GM21737 (cell line): ENCODE results near the gene ZNF514.
"Not testable (repeated sequence)": the region's sequence is repeated elsewhere in the genome, so short reads cannot be mapped to it uniquely, and the experiment has no call there.

Source experiments
- ATAC-seq: cut with Tn5 transposase; IDR thresholded peaks from one replicate; pipeline ENCODE4 v1.9.1; 2021; ENCODE audit warnings: mild to moderate bottlenecking, moderate library complexity; ENCODE audit not compliant: unreplicated experiment

The ZNF514 gene

DNA sequence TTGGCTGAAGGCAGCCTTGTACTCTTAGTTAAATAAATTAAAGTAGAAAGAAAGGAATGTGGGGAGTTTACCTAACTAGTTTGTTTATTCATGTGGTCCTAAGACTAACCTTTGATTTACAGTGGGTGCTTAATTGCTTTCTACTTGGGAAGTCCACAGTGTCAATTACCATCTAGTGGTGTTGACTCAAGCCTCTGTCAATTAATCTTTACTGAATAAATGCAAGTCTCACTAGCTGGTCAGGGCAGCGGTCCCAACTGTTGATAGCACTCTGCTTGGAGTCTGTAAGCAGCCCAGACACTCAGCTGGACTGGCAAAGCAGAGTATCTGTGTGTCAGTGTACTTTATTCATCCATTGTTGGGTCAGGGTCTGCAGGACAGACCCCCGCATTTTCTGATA, 15.8 kb downstream of the ZNF514 start:
- no peak for ATAC-seq

DNA sequence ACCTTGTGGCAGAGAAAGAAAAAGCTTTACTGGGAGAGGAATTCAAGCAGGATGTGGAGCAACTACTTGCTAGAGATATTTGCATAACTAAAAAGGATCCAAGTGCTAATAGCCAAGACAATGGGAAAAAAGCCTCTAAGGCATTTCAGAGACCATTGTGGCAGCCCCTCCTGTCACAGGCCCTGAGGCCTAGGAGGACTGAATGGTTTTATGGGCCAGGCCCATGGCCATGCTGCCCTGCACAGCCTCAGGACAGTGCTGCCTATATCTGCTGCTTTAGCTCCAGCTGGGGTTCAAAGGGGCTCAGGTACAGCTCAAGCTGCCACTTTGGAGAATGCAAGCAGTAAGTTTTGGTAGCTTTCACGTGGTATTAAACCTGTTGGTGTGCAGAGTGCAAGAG, 20.9 kb downstream of the ZNF514 start:
- ATAC-seq: no peak

DNA sequence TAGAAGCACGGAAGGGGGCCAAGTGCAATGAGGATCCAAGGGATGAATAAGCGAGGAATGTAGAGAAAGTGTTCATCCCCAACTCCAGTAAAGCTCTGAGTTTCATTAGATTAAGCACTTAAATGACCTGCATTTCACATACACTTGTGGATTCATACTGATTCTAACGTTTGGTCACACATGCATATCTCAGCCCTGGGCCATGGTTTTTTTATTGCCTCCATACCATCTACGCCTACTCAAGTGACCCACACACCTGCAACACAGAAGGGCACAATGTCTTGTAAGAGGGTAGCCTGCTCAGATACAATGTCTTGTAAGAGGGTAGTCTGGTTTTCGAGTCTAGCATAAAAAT, 37.5 kb downstream of the ZNF514 start:
- ATAC-seq: peak; percentile 3

DNA sequence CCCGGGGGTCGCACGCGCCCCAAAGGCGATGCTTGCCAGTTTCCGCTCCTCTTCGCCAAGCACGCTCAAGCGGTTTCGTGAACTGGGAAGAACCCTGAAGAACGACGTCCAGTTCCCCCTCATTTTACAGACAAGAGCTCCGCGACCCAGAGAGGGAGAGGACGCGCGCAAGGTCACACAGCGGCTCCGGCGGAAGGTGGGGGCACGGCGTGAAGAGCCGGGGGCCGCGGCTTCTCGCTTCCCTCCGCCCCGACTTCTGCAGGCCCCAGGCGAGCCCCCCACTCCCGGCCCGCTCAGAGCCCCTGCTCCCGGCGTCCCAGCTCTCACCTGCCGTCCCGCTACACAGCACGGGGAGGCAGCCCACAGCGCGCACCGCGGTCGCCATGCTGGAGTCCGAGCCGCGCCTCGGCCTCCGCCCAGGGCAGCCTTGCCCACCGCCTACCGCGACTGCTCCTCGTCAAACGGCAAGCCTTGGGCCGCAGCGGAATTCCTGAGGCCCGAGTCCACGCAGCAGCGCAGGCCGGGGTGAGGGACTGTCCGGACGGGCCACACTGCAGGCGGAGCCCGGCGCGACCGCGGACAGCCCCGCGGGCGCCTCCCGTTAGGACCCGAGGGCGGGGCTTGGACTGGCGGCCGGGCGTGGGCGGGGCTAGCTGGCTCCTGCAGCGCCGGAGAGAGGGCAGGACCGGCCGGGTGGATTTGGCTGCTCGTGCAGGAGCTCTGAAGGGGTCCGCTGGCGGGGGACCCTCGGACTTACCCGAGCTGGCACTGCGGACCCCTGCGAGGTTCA, 38.0 kb downstream of the ZNF514 start, which contains the start of gene MRPS5:
Gene MRPS5, minus strand, starts transcription at position 402 of the 790 bp plus-strand sequence. Its CDS starts 17 bp downstream, at position 385.
- ATAC-seq: peak; percentile 97

DNA sequence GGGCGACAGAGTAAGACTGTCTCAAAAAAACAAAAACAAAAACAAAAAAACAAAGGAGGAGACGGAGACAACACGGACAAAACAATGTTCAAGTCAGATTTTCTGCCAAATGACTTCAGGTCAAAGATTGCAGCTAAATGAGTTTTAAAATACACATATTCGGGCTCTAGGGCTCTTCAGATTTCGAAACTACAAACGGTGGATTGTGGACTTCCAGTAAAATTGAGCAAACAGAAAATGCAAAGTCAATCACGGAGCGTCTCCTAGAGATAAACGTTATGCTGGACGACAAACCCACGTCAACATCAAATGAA, 38.6 kb downstream of the ZNF514 start:
- no peak for ATAC-seq

DNA sequence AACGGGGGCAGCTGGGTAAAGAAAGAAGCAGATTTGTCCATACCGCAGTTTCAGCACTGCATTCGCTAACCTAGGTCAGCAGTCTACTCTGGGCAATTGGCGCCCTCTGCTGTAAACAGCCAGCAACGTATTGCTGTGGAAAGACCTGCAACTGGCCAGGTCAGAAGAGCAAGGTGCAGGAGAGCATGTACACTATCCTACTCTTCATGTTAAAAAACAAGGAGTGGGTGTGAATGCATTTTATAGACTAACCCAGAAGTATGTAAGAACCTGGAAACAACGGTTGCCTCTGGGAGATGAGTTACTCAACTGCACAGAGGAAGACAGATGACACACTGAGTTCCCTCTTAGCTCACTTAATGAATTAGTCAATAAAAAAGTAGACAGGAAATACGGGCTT, 44.2 kb downstream of the ZNF514 start:
- peak; percentile 89 for ATAC-seq

DNA sequence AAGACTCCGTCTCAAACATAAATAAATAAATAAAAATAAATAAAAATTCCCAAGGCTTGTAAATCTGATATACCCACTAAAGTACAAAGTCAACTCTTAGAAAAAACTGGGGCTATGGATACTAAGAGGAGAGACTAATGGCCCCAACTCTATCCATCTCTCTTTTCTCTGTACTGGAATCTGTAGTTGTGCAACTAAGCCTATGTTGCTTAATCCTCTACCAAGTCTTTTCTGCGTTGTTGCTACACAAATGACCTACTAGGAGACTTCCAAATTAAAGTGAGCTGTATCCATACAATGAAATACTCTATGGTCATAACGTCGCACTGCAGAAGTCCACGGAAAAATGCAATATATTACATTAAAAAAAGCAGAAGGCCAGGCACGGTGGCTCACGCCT, 46.2 kb downstream of the ZNF514 start:
- ATAC-seq: no peak

DNA sequence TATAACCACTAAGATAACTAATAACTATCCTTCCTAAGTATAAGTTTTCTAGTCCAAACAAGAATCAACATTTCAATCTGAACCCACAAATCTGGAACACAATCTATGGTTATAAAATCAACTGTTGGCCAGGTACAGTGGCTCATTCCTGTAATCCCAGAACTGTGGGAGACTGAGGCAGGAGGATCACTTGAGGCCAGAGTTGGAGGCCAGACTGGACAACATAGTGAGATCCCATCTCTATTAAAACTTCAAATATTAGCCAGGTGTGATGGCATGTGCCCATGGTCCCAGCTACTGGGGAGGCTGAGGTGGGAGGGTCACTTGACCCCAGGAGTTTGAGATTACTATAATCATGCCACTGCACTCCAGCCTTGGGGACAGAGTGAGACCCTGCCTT, 49.3 kb downstream of the ZNF514 start:
- ATAC-seq: no peak

DNA sequence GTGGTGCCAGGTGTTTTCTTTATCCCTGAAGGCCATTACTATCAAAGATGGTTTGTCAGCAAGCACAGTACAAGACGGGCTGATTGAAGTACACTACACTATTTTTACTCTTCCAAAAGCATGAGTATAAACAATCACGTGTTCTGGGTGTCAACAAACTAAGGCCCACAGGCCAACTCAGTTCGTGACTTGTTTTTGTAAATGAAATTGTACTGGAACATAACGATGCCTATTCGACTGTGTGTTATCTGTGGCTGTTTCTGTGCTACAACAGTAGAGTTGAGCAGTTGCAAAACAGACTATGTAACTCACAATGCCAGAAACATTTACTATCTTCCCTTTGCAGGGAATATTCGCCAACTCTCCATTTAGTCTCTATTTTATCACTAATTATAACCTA, 50.4 kb downstream of the ZNF514 start:
- ATAC-seq: no peak

DNA sequence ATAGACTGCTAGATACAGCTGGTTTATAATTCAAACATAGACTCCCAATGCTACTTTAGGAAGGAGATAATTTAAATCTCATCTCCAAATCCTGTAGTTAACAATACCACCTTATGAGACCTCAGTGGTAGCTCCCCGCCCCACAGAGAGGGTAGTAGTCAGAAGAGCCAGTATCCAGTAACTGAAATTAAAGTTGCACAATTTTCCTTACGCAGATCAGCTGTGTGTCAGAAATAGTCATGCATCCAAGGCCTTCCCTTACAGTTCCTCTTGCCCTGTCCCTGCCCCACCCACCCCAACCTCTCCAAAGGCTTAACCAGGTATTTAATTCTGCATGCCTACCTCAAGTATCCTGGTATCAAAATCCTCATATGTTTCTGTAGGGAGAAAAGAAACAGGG, 53.6 kb downstream of the ZNF514 start:
- no peak for ATAC-seq

DNA sequence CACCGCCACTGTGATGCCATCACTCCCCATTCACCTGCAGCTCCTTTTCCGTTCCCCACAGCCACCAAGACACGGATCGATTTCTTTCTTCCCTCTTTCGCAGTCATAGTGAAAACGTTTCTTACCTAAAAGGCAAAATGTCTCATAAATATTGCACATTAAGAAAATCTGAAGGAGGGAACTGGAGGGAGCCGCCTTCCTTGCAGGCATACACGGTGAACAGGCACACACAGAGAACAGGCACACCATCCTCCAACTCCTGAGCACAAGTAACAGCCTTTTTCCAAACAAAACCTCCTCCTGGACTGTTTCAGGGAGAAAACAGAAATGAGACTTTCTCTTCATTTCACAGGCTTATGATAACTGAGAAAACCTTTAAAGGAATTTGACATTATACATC, 55.0 kb downstream of the ZNF514 start:
- ATAC-seq: no peak

DNA sequence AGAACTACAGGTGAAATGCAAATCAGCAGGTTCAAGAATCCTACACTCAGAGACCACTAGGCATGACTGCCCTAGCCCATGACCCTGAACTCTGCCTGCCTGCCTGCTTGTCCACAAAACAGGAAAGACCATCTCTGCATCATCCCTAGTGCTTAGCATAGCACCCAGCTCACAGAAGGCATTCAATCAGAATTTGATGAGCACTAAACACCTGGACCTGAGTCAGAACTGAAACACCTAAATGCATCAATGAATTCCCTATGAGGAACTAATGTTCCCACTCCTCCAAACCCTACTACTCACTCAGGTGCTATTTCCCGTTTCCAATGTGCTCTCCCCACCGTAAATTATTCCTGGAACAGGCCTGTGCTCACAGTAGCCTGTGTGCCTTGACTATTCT, 59.7 kb downstream of the ZNF514 start:
- ATAC-seq: no peak

DNA sequence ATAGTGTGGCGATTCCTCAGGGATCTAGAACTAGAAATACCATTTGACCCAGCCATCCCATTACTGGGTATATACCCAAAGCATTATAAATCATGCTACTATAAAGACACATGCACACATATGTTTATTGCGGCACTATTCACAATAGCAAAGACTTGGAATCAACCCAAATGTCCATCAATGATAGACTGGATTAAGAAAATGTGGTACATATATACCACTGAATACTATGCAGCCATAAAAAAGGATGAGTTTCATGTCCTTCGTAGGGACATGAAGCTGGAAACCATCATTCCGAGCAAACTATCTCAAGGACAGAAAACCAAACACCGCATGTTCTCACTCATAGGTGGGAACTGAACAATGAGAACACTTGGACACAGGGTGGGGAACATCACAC, 61.4 kb downstream of the ZNF514 start:
- ATAC-seq: not testable (repeated sequence)
